ENCODE data around the gene TUBB2B. TPM values are rescaled to one million over a fixed set of nuclear protein-coding genes. Genes with fewer than 3 reads are reported as not detected.

The TUBB2B gene
- total and polyA plus RNA-seq, 8 donors, result 2.2 to 16.5 (median 8.5) TPM

GRCh38 chr6:3196770-3197169 lies 30.7 kb downstream of the TUBB2B start:
- intact Hi-C loops (cut with DNase I), result no loop called here
- Histone ChIP-seq H3K4me3 (no peak overlapping the region), H3K9me3 (no peaks in the 10 kb centered on the region), H3K27ac (no peak overlapping the region), H3K36me3 (no peaks in the 10 kb centered on the region), H3K27me3 (no peaks in the 10 kb centered on the region), H3K4me1 (no peaks in the 10 kb centered on the region)
- no peak for DNase-seq
- ATAC-seq, result no peak
- no peak for TF ChIP-seq CTCF (IDR thresholded peaks at IDR 0.05)

- Histone ChIP-seq H3K27ac (no peak overlapping the region), H3K4me1 (no peaks in the 10 kb centered on the region), H3K36me3 (no peaks in the 10 kb centered on the region), H3K4me3 (no peak overlapping the region), H3K27me3 (no peaks in the 10 kb centered on the region), H3K9me3 (no peaks in the 10 kb centered on the region)
- TF ChIP-seq CTCF (IDR thresholded peaks at IDR 0.05), result no peak
- intact Hi-C loops (cut with DNase I), result no loop called here
- ATAC-seq, result no peak
- DNase-seq, result no peak
Observed at GRCh38 chr6:3195695-3196497, 31.6 kb downstream of the TUBB2B start.

GRCh38 chr6:3195420-3195694 lies 32.1 kb downstream of the TUBB2B start:
- ATAC-seq (no peak), DNase-seq (no peak)
- no peak for TF ChIP-seq CTCF (IDR thresholded peaks at IDR 0.05)
- Histone ChIP-seq H3K27ac (no peak overlapping the region), H3K9me3 (no peaks in the 10 kb centered on the region), H3K36me3 (no peaks in the 10 kb centered on the region), H3K27me3 (no peaks in the 10 kb centered on the region), H3K4me1 (no peaks in the 10 kb centered on the region), H3K4me3 (no peak overlapping the region)
- intact Hi-C loops (cut with DNase I), result no loop called here

GRCh38 chr6:3194535-3195419 lies 32.7 kb downstream of the TUBB2B start:
- Histone ChIP-seq H3K9me3 (no peaks in the 10 kb centered on the region), H3K4me3 (no peak overlapping the region), H3K27me3 (no peaks in the 10 kb centered on the region), H3K4me1 (no peaks in the 10 kb centered on the region), H3K36me3 (no peaks in the 10 kb centered on the region), H3K27ac (no peak overlapping the region)
- ATAC-seq, result no peak
- DNase-seq, result peak in 1 of 4 donors; percentile 33
- TF ChIP-seq CTCF (IDR thresholded peaks at IDR 0.05), result no peak
- intact Hi-C loops (cut with DNase I), result no loop called here

- Histone ChIP-seq H3K4me1 (no peaks in the 10 kb centered on the region), H3K9me3 (no peaks in the 10 kb centered on the region), H3K36me3 (no peaks in the 10 kb centered on the region), H3K27ac (no peak overlapping the region), H3K4me3 (no peak overlapping the region), H3K27me3 (no peaks in the 10 kb centered on the region)
- DNase-seq, result no peak
- intact Hi-C loops (cut with DNase I), result no loop called here
- TF ChIP-seq CTCF (IDR thresholded peaks at IDR 0.05), result no peak
- no peak for ATAC-seq
Observed at GRCh38 chr6:3193102-3193849, 34.2 kb downstream of the TUBB2B start.
